ENCODE measurements around the gene HOXB2. TPM values are rescaled to one million over a fixed set of nuclear protein-coding genes. Genes with fewer than 3 reads are reported as not detected.

Gene HOXB2
- total RNA-seq, 1 donor from 2014 or later: 5.6 TPM

DNA sequence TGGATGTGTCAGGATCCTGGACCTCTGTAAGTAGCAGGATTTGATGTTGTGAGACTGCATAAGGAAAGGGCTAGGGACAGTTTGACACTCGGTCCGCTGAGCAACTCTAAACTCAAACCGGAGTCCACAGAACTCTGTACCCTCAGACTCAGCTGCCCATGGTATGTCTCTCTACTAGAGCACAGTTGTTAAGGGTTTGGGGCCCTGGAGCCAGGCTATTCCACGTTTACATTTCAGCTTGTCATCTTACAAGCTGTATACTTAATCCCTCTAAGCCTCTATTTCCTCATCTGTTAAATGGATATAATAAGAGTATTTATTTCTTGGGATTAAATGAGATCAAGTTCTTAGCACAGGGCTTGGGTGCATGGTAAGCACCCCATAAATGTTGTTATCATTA lies 42.0 kb downstream of the HOXB2 start:
- Histone ChIP-seq H3K9me3 (no peaks in the 10 kb centered on the region), H3K4me3 (no peak overlapping the region), H3K4me1 (no peaks in the 10 kb centered on the region), H3K36me3 (no peaks in the 10 kb centered on the region), H3K27me3 (ENCODE audit: low read depth) (peaks cover 4% of the 10 kb centered on the region), H3K27ac (no peak overlapping the region)
- DNase-seq (no peak), ATAC-seq (no peak)
- intact Hi-C loops (cut with DNase I): no loop called here
- TF ChIP-seq, protein P1, sequence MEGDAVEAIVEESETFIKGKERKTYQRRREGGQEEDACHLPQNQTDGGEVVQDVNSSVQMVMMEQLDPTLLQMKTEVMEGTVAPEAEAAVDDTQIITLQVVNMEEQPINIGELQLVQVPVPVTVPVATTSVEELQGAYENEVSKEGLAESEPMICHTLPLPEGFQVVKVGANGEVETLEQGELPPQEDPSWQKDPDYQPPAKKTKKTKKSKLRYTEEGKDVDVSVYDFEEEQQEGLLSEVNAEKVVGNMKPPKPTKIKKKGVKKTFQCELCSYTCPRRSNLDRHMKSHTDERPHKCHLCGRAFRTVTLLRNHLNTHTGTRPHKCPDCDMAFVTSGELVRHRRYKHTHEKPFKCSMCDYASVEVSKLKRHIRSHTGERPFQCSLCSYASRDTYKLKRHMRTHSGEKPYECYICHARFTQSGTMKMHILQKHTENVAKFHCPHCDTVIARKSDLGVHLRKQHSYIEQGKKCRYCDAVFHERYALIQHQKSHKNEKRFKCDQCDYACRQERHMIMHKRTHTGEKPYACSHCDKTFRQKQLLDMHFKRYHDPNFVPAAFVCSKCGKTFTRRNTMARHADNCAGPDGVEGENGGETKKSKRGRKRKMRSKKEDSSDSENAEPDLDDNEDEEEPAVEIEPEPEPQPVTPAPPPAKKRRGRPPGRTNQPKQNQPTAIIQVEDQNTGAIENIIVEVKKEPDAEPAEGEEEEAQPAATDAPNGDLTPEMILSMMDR (IDR thresholded peaks at IDR 0.05): no peak

GRCh38 chr17:48502312-48502711 lies 42.6 kb downstream of the HOXB2 start:
- TF ChIP-seq, protein P1 (IDR thresholded peaks at IDR 0.05): no peak
- no peaks in the 10 kb centered on the region for H3K36me3 ChIP-seq
- H3K4me1 ChIP-seq: no peaks in the 10 kb centered on the region
- ATAC-seq (no peak), DNase-seq (no peak)
- intact Hi-C loops (cut with DNase I): no loop called here
- H3K27me3 ChIP-seq (ENCODE audit: low read depth): peaks cover 4% of the 10 kb centered on the region
- no peaks in the 10 kb centered on the region for H3K9me3 ChIP-seq
- H3K4me3 ChIP-seq: no peak overlapping the region
- H3K27ac ChIP-seq: no peak overlapping the region

DNA sequence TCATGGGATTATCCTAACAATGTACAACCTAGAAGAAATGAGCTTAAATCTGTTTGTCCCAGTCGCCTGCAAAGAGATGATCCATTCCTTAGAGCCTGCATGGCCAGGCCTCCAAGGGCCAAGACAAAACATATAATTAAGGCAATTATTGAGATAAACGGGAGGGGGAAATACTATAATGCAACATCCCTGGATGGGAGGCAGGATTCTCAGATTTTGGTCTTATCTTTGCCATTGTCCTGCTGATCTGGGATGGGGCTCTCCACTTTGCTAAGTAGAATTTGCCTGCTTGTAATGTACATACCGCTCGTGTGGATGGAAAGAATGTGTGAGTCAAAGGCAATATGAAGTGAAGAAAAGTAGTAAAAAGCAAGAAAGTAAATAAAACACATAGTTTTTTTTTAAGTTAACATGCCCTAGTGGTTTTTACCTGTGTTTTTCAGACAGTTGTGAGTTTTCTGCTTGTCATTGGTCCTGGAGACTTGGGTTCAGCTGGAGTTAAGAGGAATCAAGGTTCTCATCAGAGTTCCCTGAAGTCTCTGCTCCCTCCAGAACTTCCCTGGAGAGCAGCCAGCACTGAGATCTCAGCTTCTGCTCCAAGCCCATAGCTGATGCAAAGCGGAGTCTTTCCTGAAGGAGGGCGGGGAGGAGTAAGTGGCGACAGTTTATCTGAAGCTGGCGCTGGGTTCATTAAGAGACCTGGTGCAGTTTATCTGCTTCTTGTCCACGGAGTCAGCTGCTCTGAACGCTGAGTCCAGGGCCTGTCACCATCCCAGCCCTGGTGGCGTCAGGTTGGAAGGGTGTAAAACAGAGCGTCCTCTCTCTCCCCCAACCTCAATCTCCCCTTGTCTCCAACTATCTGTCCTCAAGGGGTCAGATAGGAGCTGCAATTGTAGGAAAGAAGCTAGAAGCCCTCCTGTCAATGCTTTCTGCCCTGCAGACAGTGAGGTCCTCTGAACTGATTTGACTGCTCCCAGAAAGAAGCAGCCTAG lies 44.2 kb downstream of the HOXB2 start:
- H3K9me3 ChIP-seq: no peaks in the 10 kb centered on the region
- H3K4me3 ChIP-seq: no peak overlapping the region
- ATAC-seq: no peak
- TF ChIP-seq, protein P1 (IDR thresholded peaks at IDR 0.05): no peak
- DNase-seq: no peak
- no peak overlapping the region for H3K27ac ChIP-seq
- H3K27me3 ChIP-seq (ENCODE audit: low read depth): peaks cover 4% of the 10 kb centered on the region
- intact Hi-C loops (cut with DNase I): no loop called here
- no peaks in the 10 kb centered on the region for H3K4me1 ChIP-seq
- no peaks in the 10 kb centered on the region for H3K36me3 ChIP-seq

GRCh38 chr17:48499735-48500434 lies 45.0 kb downstream of the HOXB2 start:
- H3K9me3 ChIP-seq: no peaks in the 10 kb centered on the region
- DNase-seq (no peak), ATAC-seq (no peak)
- H3K36me3 ChIP-seq: no peaks in the 10 kb centered on the region
- H3K27me3 ChIP-seq (ENCODE audit: low read depth): peaks cover 4% of the 10 kb centered on the region
- no peak overlapping the region for H3K4me3 ChIP-seq
- intact Hi-C loops (cut with DNase I): no loop called here
- H3K27ac ChIP-seq: no peak overlapping the region
- H3K4me1 ChIP-seq: no peaks in the 10 kb centered on the region
- TF ChIP-seq, protein P1 (IDR thresholded peaks at IDR 0.05): no peak

- TF ChIP-seq, protein P1 (IDR thresholded peaks at IDR 0.05): no peak
- intact Hi-C loops (cut with DNase I): no loop called here
- no peaks in the 10 kb centered on the region for H3K4me1 ChIP-seq
- no peak for ATAC-seq
- H3K27ac ChIP-seq: no peak overlapping the region
- DNase-seq: no peak
- no peaks in the 10 kb centered on the region for H3K36me3 ChIP-seq
- no peaks in the 10 kb centered on the region for H3K9me3 ChIP-seq
- peaks cover 7% of the 10 kb centered on the region for H3K27me3 ChIP-seq (ENCODE audit: low read depth)
- no peak overlapping the region for H3K4me3 ChIP-seq
Measured at GRCh38 chr17:48499248-48499647, 45.7 kb downstream of the HOXB2 start.

Data from lower lobe of right lung (tissue), 2 donors.